Glutamatergic neuron (in vitro differentiated cells): ENCODE measurements around the gene NR6A1. TPM values are rescaled to one million over a fixed set of nuclear protein-coding genes. Genes with fewer than 3 reads are reported as not detected.

Experiments used
- DNase-seq: peaks from one replicate; pipeline ENCODE4 v3.0.0; 2022
- H3K27ac Mint-ChIP-seq: one replicate; pipeline ENCODE4 v1.8.0; 2020; ENCODE audit warnings: mild to moderate bottlenecking, mixed read lengths, inconsistent platforms; ENCODE audit not compliant: unreplicated experiment
- H3K27me3 Mint-ChIP-seq: one replicate; pipeline ENCODE4 v1.8.0; 2020; ENCODE audit warnings: mild to moderate bottlenecking, moderate library complexity, mixed read lengths, inconsistent platforms; ENCODE audit not compliant: unreplicated experiment
- H3K36me3 Mint-ChIP-seq: one replicate; pipeline ENCODE4 v1.8.0; 2020; ENCODE audit warnings: mild to moderate bottlenecking, mixed read lengths, inconsistent platforms; ENCODE audit not compliant: unreplicated experiment
- H3K4me1 Mint-ChIP-seq: one replicate; pipeline ENCODE4 v1.8.0; 2020; ENCODE audit warnings: mild to moderate bottlenecking, low read depth, mixed read lengths, inconsistent platforms; ENCODE audit not compliant: unreplicated experiment
- H3K4me3 Mint-ChIP-seq: one replicate; pipeline ENCODE4 v1.8.0; 2020; ENCODE audit warnings: mild to moderate bottlenecking, mixed read lengths, inconsistent platforms; ENCODE audit not compliant: unreplicated experiment
- H3K9me3 Mint-ChIP-seq: one replicate; pipeline ENCODE4 v1.8.0; 2020; ENCODE audit warnings: mild to moderate bottlenecking, moderate library complexity, mixed read lengths, inconsistent platforms; ENCODE audit not compliant: unreplicated experiment
- total RNA-seq: library from RNA; stranded (reverse); fragmentation: NEBNext Ultra II Directional; extraction: Animal tissue kit (Norgen Biotek cat#: 25700); gene quantifications from one replicate; pipeline ENCODE4 v1.2.1, GENCODE V29; 2021; ENCODE audit not compliant: unreplicated experiment
- TF ChIP-seq, protein P1 (sequence below): fragments of 200-600 bp; sonication (generic); IDR thresholded peaks from one replicate; pipeline ENCODE4 v1.5.0; 2021; ENCODE audit not compliant: partially characterized antibody, unreplicated experiment

Gene NR6A1
- total RNA-seq, 1 donor from 2014 or later, result 51.0 TPM

GRCh38 chr9:124696101-124696500 is 75.0 kb downstream of the NR6A1 start:
- TF ChIP-seq, protein P1, sequence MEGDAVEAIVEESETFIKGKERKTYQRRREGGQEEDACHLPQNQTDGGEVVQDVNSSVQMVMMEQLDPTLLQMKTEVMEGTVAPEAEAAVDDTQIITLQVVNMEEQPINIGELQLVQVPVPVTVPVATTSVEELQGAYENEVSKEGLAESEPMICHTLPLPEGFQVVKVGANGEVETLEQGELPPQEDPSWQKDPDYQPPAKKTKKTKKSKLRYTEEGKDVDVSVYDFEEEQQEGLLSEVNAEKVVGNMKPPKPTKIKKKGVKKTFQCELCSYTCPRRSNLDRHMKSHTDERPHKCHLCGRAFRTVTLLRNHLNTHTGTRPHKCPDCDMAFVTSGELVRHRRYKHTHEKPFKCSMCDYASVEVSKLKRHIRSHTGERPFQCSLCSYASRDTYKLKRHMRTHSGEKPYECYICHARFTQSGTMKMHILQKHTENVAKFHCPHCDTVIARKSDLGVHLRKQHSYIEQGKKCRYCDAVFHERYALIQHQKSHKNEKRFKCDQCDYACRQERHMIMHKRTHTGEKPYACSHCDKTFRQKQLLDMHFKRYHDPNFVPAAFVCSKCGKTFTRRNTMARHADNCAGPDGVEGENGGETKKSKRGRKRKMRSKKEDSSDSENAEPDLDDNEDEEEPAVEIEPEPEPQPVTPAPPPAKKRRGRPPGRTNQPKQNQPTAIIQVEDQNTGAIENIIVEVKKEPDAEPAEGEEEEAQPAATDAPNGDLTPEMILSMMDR, result no peak

GRCh38 chr9:124695280-124695890 is 75.7 kb downstream of the NR6A1 start:
- H3K4me3 Mint-ChIP-seq, result no peak overlapping the region

More at GRCh38 chr9:124696101-124696500, 75.0 kb downstream of the NR6A1 start:
- Mint-ChIP-seq H3K4me3 (no peak overlapping the region), H3K27me3 (no peaks in the 10 kb centered on the region), H3K4me1 (peaks cover 6% of the 10 kb centered on the region), H3K36me3 (no peaks in the 10 kb centered on the region), H3K9me3 (no peaks in the 10 kb centered on the region), H3K27ac (no peak overlapping the region)
- no peak for DNase-seq

DNA sequence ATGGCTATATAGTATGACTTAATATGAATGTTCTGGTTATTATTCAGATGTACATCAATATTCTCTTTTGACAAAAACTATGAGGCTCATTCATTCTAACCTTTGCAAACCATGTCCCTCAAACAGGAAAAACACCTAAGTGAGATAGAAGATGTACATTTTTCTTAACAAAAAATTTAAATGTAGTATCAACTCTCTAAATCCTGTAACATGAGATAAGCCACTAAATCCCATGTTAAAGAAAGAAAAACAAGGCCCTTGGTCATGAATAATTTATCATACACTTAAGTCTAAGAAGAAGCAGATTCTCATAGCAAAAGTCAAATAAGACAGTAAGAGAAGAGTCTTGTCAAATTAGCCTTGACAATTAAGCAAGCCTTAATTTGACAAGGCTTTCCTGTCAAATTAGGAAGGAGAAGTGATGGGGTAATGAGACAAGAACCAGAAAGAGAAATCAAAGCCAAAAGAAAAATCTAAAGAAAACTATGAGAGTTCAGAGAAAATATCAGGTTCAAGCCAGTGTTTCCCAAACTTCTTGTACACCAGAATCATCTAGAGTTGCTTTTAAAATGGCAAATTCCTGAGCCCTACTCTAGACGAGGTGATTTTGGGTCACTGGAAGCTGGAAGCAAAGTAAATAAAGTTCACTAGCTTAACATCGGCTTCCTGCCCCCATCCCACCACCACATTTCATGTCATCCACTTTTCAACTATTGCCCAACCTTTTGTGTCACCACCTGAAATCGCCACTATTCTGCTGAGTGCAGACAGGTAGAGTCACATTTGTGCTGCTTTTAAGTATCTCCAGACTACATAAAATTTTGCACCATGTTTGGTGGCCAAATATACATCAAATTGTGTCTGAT is 76.5 kb downstream of the NR6A1 start:
- TF ChIP-seq, protein P1, result no peak
- no peaks in the 10 kb centered on the region for H3K27me3 Mint-ChIP-seq
- H3K4me3 Mint-ChIP-seq, result no peak overlapping the region
- H3K27ac Mint-ChIP-seq, result no peak overlapping the region
- no peaks in the 10 kb centered on the region for H3K9me3 Mint-ChIP-seq
- peaks cover 6% of the 10 kb centered on the region for H3K4me1 Mint-ChIP-seq
- DNase-seq, result no peak
- no peaks in the 10 kb centered on the region for H3K36me3 Mint-ChIP-seq

More at GRCh38 chr9:124695280-124695890, 75.7 kb downstream of the NR6A1 start:
- Mint-ChIP-seq H3K9me3 (no peaks in the 10 kb centered on the region), H3K36me3 (no peaks in the 10 kb centered on the region), H3K27ac (no peak overlapping the region), H3K27me3 (no peaks in the 10 kb centered on the region), H3K4me1 (peaks cover 6% of the 10 kb centered on the region)
- TF ChIP-seq, protein P1, result no peak
- no peak for DNase-seq

DNA sequence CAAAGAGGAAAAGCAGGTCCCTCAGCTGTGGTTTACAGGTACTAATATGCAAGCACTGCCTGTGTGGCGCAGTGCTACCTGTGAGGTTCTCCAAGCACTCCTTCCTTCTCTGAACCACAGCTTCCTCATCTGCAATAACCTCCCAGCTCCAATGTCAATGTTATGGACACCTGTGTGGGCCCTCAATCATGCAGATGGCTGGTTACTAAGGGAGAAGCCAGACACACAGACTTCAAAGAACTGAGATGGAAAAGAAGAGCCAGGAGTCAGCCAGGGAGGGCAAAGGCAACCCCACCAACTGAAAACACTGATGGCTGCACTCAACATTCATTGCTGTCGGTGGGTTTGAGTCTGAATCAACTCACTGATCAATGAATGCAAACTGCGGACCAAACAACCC is 77.7 kb downstream of the NR6A1 start:
- Mint-ChIP-seq H3K27ac (no peak overlapping the region), H3K9me3 (no peaks in the 10 kb centered on the region), H3K27me3 (no peaks in the 10 kb centered on the region), H3K4me3 (no peak overlapping the region), H3K4me1 (peaks cover 6% of the 10 kb centered on the region), H3K36me3 (no peaks in the 10 kb centered on the region)
- no peak for DNase-seq
- TF ChIP-seq, protein P1, result no peak
